ENCODE results near the gene SMPD3.

Gene SMPD3

GRCh38 chr16:68401871-68402747 is 46.2 kb downstream of the SMPD3 start:
- no peak for DNase-seq

GRCh38 chr16:68400924-68401460 is 47.3 kb downstream of the SMPD3 start:
- no peak for DNase-seq

DNA sequence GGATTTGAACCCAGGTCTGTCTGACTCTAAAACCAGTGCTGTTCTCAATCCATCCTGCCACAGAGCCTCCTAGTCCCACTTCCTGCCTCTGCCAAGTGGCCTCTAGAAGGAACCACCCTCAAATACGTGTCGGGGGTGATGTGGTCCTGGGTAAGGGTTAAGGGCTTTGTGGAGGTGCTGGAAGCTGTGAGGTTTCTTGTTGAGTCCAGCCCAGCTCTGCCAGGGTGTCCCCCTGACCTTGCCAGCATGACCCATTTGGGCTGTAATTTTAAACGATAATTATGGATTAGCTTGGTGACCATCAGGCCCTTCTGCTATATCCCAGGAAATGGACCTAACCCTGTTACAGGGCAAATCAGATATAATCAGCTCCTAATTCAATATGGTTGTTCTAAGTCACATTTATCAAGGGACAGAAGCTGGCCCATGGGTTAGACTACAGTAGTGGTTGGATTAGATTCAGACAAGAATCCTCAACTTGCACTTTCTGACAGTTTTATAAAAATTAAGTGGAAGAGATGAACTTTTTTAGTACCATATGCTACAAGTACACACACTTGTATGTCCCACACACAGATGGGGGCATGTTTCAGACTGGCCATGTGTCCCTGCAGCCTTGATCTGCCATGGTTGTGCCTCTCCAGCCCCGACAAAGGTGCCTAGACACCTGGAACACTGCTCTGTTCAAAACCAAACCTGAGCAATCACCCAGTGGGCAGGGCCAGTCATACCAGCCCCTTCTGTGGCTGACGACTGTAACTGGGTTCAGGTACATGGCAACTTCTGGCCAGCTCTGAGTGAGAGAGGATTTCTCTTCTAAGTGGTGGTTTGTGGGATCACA is 48.0 kb downstream of the SMPD3 start:
- no peak for DNase-seq

DNA sequence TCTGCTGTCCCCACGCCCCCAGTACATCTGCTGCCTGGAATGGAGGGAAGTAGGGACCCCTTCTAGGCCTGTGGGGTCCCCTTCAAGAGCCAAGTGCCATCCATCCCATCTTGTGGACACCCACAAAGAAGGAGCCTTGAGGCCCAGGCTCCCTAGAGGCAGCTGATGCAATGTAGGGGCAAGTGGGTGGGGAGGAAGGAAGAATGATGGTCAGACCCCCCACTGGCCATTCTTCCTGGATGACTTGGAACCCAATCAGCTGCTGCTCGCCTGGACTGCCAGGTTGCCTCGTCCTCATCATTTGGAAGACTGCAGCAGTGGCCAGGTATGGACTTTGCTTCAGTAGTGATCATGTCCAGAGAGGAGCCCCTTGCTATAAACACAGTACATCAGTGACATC is 48.9 kb downstream of the SMPD3 start:
- no peak for DNase-seq

- DNase-seq = no peak
Observed at GRCh38 chr16:68397710-68398201, 50.6 kb downstream of the SMPD3 start.

DNA sequence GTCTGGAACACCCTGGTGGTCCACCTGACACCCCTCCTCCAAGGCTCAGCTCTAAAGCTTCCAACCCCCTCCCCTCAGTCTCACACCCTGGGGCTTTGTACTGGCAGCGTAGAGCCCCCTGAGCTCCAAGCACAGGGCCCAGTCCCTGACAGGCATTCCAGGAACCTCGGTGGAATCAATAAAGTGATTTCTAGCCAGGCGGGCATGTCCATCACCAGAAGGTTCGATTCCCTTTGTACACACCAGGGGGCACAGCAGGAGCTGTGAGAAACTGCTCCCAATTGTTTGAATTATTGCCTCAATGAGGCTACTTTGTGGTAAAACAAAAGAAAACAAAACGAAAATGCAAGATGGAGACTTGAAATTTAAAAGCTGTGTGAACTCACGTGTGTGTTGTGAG is 51.8 kb downstream of the SMPD3 start:
- DNase-seq = no peak

- no peak for DNase-seq
Observed at GRCh38 chr16:68395815-68396214, 52.5 kb downstream of the SMPD3 start.

DNA sequence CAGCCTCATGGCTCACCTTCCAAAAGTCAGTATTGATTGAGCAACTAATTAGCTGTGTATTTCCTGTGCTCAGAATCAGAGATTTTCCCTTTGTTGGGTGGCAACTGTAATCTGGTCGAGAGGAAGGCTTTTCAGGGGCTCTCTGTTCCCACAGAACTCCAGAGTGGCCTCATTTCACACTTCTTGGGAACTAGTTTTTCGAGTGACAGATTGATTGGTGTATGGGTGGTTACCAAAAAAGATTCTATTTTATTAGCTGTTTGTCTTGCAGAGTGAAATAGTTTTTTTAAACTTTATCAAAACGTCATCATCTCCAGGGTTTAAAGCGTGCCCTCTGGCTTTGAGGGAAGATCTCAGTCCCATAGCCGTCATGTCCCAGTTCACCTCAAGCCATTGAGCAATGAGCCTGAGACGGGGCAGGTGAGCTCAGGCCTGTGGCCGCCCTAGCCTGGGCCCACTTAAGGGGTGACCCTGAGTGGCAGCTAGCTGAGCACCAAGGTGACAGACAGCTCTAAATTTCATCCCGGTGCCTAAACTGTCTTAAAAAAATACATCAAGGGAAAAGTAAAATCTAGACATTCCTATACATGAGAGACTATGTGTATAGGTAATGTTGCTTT is 53.0 kb downstream of the SMPD3 start:
- no peak for DNase-seq

- DNase-seq = no peak
Observed at GRCh38 chr16:68393333-68393732, 55.0 kb downstream of the SMPD3 start.

DNA sequence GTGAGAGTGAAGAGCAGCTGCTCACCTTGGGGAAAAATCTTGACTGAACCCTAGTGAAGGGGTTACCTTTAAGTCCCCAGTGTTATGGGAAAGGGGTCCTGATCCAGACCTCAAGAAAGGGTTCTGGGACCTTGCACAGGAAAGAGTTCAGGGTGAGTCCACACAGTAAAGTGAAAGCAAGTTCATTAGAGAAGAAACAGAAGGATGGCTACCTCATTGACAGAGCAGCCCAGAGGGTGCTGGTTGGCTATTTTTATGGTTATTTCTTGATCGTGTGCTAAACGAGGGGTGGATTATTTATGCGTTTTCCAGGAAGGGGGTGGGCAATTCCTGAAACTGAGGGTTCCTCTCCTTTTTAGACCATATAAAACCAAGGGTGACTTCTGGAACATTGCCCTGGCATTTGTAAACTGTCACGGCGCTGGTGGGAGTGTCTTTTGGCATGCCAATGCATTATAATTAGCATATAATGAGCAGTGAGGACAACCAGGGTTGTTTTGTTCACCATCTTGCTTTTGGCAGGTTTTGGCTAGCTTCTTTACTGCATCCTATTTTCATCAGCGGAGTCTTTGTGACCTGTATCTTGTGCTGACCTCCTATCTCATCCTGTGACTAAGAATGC is 58.4 kb downstream of the SMPD3 start:
- no peak for DNase-seq

- DNase-seq = no peak
Observed at GRCh38 chr16:68389006-68389405, 59.3 kb downstream of the SMPD3 start.

DNA sequence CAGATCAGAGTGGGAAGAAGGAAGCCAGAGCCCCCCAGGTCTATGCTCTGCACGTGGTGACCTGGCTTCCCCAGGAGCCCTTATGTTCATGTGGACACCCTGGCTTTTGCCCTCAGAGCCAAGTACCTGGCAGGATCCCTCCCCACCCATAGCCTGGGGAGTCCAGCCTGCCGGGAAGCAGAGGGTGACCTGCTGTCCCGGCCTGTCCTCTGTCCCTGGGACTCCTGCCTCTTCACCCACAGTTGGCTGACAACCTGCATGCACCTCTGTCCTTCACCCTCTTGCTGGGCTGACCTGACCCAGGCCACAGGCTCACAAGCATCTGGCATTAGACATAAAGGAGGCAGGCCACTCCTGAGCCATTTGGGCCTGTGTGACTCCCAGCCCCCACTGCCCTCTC is 60.2 kb downstream of the SMPD3 start:
- no peak for DNase-seq

DNA sequence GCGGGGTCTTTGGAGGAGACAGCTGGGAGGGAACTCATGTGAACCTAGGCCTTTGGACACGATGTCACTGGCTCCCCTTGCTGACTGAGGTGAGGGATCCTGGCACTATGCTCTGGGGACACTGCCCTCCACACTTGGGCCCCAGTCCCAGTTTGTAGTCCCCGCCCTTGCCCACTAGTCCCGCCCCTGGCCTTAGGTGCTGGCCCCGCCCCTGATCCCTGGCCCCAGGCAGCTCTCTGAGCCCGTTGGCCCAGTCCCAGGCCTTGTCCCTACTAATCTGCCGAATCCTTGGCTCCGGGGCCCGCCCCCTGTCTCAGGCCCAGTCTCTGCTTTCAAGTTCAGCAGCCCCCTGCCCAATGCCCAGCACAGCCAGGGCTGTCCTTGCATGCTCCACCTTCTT is 61.0 kb downstream of the SMPD3 start:
- no peak for DNase-seq

DNA sequence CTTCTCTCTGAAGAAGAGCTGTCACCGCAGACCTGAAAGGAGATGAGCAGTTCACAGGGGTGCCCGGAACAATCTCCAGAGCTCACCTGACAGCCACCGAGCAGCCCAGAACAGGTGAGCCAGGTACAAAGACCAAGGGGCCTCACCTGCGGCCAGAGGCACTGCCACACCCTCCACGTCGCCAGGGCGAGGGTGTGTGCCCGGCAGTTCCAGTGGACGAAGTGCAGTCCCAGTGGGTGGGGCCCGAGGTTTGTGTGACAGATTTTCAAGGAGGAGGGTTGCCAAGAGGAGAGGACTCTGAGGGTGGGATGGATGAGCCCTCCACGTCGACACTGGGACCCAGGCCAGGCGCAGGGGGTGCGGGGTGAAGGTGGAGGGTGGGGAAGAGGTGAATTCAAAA is 61.7 kb downstream of the SMPD3 start:
- DNase-seq = no peak

DNA sequence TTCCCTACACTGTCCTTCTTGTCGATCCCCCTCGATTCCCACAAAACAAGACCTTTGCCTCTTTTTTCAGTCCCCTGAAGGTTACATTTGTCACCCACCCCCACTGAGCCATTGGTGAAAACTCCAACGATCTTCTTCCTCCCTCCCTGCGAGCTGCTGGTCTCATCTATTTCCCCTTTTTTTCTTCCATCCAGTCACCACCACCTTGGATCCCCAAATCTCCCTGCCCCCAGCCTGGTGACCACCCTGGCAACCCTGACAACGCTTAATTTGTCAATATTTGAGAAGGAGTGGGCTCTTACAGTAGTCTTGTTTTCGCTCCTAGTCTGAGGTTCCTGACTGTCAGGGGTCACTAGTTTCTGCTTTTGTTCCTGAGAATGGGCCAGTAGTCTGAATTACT is 62.9 kb downstream of the SMPD3 start:
- DNase-seq = no peak

DNA sequence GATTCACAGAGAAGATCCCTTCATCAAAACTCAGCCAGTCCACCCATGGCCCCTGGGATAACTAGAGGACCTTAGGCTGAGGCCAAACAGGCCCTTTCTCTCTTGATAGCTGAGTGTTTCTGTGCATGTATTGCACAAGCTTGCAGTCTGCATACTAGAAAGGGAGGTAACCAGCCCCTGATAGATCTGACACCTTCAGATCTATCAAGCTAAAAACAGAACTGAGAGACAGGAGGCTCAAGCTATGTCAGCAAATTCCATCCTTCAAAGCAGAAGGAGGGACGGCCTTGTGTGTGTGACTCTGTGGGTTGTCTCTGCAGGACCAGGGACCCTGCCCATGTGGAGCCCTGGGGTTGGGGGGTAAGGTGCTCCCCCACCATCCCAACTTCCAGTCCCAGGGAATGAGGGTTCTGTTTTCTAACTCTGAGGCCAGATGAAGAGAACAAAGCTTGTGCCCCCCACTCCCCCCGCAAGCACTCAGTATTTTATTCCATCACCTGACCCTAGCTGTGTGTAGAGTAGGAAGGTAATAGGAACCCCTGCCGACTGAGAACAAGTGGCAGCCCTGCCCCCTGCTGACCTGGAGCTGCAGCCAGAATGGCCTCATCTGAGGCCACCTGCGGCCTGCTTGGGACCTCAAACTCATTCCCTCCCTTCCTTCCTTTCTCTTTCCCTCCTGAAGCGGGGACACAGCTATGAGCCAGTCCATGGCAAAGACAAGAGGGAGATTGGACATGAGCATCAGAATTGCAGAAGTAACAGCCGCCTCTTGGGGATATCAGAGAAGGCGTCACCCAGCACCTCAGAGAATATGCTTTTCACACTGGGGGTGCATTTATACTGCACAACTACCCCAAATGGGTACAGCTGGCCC is 63.8 kb downstream of the SMPD3 start:
- no peak for DNase-seq

DNA sequence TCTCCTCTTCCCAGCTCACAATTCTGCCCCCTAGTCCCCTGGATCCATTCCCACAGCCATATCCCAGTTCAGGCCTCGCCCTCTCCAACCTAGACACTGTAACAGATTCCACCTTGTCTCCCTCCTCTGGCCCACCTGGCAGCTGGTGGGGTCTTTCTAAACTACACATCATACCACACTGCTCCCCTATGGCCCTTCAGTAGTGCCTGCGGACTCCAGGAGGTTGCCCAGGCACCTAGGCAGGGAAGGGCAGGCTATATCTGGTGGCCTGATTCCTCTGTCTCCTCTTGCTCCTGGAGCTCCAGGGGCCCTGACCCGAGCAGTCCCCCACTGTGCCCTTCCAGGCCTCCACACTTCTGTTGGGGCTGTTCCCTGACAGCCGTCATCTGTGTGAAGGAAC is 64.5 kb downstream of the SMPD3 start:
- DNase-seq = no peak

DNA sequence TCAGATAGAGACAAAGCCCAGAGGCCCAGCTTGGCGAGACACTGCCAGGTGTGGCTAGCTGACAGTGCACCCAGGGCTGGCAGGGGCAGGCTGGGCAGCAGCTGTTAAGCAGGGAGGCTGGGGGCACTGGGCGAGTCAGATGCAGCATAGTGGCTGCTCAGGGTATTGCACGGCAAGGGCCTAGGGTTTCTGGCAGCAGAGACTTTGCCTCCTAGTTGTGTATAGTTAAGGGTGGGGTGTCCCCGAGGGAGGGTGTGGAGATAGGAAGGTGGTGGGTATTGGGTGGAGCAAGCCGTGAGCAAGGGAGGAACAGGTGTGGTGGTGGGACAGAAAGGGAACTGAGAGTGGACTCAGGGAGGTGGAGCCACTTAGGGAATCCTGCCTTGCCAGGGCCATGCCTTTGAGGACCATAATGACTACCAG is 66.0 kb downstream of the SMPD3 start:
- no peak for DNase-seq

GRCh38 chr16:68381363-68381724 is 67.0 kb downstream of the SMPD3 start:
- no peak for DNase-seq

DNA sequence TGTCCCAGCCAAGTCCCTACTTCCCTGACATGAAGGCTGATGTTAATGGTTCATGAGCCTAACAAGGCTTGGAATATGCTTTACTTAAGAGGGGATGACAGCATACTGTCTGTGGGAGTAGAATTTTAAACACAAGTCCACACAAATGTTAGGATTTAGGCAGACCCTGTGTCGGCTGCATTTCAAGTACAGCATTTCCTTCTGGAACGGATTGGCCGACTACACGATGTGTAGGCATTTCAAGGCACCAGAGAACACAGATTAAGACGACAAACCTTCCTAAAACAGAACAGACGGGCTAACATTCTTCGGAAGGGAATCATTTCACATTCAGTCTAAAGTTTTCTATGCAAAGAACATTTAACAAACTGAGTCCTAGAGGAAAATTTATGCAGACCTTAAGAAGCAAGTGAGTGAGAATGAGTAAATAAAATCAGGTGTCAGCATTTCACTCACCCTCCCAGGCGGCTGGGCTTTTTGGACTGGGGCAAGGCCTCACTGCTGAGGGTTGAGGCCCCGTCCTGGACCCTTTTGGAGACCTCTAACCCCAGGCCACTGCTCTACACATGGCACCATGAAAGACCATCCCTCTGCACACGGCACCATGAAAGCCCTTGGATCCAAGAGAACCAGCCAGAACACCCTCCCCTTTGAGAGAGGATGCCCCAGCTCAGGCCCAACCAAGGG is 67.5 kb downstream of the SMPD3 start:
- no peak for DNase-seq

DNA sequence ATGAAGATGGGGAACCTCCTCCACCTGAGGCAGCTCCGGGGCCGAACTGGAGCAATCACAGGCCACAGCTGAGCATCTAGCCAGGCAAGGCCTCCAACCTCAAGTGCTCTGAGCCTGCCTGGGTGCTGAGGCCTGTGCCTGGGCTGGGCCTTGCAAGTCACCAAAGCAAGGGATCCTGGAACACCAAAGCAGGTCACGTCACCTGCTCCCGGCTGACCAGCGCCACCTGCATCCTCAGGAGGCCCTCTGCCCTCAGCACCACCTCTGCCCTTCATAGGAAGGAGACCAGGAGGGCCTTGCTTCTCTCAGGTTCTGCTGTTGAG is 68.0 kb downstream of the SMPD3 start:
- no peak for DNase-seq
